Activated T-helper 17 cell treated with anti-CD3 and anti-CD28 coated beads, Interleukin-2, amount 50 U/mL, for 72 hours (primary cell): ENCODE measurements around the gene SPIB. TPM values are rescaled to one million over a fixed set of nuclear protein-coding genes. Genes with fewer than 3 reads are reported as not detected.

Experiments used
- ATAC-seq: fragments of 150-1000 bp; cut with Tn5 transposase; replicated peaks from 2 replicates; pipeline ENCODE4 v1.10.0; 2021; ENCODE audit warnings: mild to moderate bottlenecking, moderate library complexity
- H3K27ac Mint-ChIP-seq: one replicate; pipeline ENCODE4 v1.8.0; 2022; ENCODE audit warnings: mixed read lengths
- H3K27me3 Mint-ChIP-seq: one replicate; pipeline ENCODE4 v1.8.0; 2022; ENCODE audit warnings: mixed read lengths
- H3K36me3 Mint-ChIP-seq: one replicate; pipeline ENCODE4 v1.8.0; 2022; ENCODE audit warnings: low read depth, mild to moderate bottlenecking, mixed read lengths
- H3K4me1 Mint-ChIP-seq: one replicate; pipeline ENCODE4 v1.8.0; 2022; ENCODE audit warnings: mixed read lengths
- H3K4me3 Mint-ChIP-seq: one replicate; pipeline ENCODE4 v1.8.0; 2022; ENCODE audit warnings: mild to moderate bottlenecking, mixed read lengths
- H3K9me3 Mint-ChIP-seq: one replicate; pipeline ENCODE4 v1.8.0; 2022; ENCODE audit warnings: mixed read lengths
- total RNA-seq, 2 donors: library from RNA; stranded (reverse); gene quantifications; one replicate each; pipeline ENCODE4 v1.2.3, GENCODE V29; 2022

The SPIB gene
- total RNA-seq, 2 donors from 2014 or later = 1.9 to 2.4 TPM

DNA sequence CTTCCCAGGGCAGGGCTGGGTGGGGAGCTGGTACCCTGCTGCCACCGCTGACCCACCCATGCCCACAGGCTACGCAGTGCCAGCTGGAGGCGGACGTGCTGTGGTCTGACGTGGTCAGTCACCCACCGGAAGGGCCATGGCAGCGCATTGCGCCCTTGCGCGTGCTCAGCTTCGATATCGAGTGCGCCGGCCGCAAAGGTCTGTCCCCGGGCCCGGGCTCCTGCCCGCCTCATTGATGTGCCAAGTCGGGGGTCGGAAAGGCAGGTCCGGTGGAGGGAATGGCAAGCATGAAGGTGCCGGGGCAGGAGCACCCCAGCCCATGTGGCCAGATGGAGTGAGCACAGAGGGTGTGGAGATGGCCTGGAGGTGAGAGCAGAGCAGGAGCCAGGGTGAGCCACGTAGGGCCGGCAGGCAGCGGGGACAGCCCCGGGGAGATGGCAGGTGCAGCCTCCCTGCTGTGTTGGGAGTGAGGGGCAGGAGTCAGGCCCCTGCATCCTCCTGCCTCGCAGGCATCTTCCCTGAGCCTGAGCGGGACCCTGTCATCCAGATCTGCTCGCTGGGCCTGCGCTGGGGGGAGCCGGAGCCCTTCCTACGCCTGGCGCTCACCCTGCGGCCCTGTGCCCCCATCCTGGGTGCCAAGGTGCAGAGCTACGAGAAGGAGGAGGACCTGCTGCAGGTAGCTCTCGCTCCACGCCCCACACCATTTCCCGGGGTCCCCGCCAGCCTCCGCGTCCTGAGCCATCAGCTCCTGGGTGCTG, 16.0 kb upstream of the SPIB start:
- Mint-ChIP-seq H3K27me3 (no peaks in the 10 kb centered on the region), H3K4me3 (no peak overlapping the region), H3K4me1 (peaks cover 5% of the 10 kb centered on the region), H3K36me3 (peaks cover 65% of the 10 kb centered on the region), H3K27ac (no peak overlapping the region), H3K9me3 (no peaks in the 10 kb centered on the region)
- no peak for ATAC-seq

DNA sequence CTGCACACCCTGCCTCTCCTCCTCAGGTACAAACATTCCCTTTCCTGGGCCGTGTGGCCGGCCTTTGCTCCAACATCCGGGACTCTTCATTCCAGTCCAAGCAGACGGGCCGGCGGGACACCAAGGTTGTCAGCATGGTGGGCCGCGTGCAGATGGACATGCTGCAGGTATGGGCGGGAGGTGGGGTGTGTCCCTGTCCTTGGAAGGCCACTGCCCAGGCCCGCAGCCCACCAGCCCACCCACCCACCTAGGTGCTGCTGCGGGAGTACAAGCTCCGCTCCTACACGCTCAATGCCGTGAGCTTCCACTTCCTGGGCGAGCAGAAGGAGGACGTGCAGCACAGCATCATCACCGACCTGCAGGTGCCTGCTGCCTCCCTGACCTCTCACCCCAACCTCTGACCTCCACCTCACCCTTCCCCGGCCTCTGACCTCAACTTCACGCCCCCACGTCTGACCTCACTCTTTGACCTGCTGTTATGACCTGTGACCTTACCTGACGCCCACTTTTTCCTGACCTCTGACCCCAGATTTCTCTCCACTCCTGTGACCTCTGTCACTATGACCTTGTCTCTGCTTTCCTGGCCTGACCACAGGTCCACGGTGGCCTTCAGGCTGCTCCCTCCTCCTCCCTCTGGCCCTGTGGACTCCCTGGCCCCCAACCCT, 12.4 kb upstream of the SPIB start:
- ATAC-seq = no peak
- Mint-ChIP-seq H3K27ac (no peak overlapping the region), H3K36me3 (peaks cover 60% of the 10 kb centered on the region), H3K4me1 (no peaks in the 10 kb centered on the region), H3K27me3 (no peaks in the 10 kb centered on the region), H3K4me3 (no peak overlapping the region), H3K9me3 (no peaks in the 10 kb centered on the region)

DNA sequence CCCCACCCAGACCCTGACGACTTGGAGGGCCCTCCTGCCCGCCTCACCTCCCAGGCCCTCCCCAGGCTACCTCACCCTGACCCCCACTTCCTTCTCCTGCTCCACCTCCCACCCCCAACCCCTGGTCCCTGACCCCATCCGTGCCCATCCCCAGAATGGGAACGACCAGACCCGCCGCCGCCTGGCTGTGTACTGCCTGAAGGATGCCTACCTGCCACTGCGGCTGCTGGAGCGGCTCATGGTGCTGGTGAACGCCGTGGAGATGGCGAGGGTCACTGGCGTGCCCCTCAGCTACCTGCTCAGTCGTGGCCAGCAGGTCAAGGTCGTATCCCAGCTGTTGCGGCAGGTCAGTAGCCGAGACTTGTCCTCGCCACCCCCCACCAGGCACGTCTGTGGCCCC, 11.9 kb upstream of the SPIB start:
- H3K9me3 Mint-ChIP-seq = no peaks in the 10 kb centered on the region
- H3K36me3 Mint-ChIP-seq = peaks cover 60% of the 10 kb centered on the region
- no peaks in the 10 kb centered on the region for H3K4me1 Mint-ChIP-seq
- no peak overlapping the region for H3K27ac Mint-ChIP-seq
- H3K27me3 Mint-ChIP-seq = no peaks in the 10 kb centered on the region
- no peak overlapping the region for H3K4me3 Mint-ChIP-seq
- no peak for ATAC-seq

DNA sequence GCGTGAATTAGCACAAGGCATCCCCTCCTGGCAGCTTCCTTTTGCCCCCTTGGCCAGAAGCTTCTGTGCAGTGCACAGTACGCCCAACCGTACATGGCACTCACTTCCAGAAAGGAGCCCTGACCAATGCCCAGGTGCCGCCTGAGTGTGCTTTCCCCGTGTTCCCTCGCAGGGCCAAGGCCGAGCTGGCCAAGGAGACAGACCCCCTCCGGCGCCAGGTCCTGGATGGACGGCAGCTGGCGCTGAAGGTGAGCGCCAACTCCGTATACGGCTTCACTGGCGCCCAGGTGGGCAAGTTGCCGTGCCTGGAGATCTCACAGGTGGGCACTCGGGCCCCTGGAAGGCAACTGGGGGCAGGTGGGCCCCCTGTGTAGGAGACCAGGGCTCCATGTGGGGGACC, 9.4 kb upstream of the SPIB start:
- Mint-ChIP-seq H3K4me1 (no peaks in the 10 kb centered on the region), H3K9me3 (no peaks in the 10 kb centered on the region), H3K27me3 (no peaks in the 10 kb centered on the region), H3K27ac (no peak overlapping the region), H3K36me3 (peaks cover 64% of the 10 kb centered on the region), H3K4me3 (no peak overlapping the region)
- no peak for ATAC-seq

DNA sequence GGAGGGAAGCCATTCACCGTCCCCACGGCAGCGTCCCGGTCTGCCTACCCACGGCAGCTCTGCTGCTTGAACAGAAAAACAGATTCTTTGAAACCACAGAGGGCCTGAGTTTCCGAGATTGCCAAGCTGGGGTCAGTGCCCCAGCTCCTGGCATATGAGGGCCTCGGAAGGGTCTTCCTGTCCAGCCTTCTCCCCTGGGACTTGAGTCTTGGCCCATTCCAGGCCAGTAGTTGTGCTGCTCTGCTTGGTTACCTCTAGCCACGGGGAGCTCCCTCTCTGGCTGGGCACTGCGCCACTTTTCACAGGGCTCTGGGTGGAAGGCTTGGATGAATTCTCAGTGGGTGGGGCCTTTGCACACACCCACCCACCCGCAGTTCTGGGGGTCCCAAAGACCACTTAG, 8.6 kb upstream of the SPIB start:
- H3K4me3 Mint-ChIP-seq = no peak overlapping the region
- no peaks in the 10 kb centered on the region for H3K4me1 Mint-ChIP-seq
- H3K9me3 Mint-ChIP-seq = no peaks in the 10 kb centered on the region
- H3K36me3 Mint-ChIP-seq = peaks cover 62% of the 10 kb centered on the region
- H3K27ac Mint-ChIP-seq = no peak overlapping the region
- ATAC-seq = no peak
- no peaks in the 10 kb centered on the region for H3K27me3 Mint-ChIP-seq

DNA sequence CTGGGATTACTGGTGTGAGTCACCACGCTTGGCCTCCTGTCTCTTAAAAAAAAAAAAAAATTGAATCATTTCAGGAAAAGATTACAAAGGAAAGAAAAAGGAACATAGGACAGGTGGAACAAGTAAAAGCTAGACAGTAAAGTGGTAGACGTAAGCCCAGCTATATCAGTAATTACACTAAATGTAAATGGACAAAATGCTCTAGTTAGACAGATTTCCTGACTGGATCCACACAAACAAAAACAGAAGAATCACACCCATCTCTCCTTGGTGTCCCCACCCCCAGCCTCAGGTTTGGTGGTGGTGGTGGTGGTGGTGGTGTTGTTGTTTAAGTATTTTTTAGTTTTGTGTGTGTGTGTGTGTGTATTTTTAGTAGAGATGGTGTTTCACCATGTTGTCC, 6.3 kb upstream of the SPIB start:
- H3K4me3 Mint-ChIP-seq = no peak overlapping the region
- no peaks in the 10 kb centered on the region for H3K4me1 Mint-ChIP-seq
- H3K27ac Mint-ChIP-seq = no peak overlapping the region
- no peaks in the 10 kb centered on the region for H3K27me3 Mint-ChIP-seq
- no peak for ATAC-seq
- H3K9me3 Mint-ChIP-seq = no peaks in the 10 kb centered on the region
- H3K36me3 Mint-ChIP-seq = peaks cover 45% of the 10 kb centered on the region

DNA sequence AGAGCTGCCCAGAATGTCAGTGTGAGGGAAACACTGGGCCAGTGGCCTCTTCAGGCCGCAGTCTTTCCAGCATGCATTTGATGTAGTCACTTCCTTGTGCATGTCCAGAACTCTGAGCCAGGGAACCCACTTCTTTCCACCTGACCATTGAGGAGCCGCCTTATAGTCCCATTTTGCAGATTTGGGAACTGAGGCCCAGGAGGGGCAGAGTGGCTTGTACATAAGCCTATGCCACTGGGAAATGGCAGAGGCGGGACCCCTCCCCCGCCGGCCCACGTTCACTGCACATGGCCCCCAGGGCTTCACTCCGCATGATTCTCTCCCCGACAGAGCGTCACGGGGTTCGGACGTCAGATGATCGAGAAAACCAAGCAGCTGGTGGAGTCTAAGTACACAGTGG, 5.6 kb upstream of the SPIB start:
- H3K9me3 Mint-ChIP-seq = no peaks in the 10 kb centered on the region
- H3K36me3 Mint-ChIP-seq = peaks cover 45% of the 10 kb centered on the region
- no peak overlapping the region for H3K4me3 Mint-ChIP-seq
- no peaks in the 10 kb centered on the region for H3K27me3 Mint-ChIP-seq
- no peak overlapping the region for H3K27ac Mint-ChIP-seq
- no peaks in the 10 kb centered on the region for H3K4me1 Mint-ChIP-seq
- ATAC-seq = no peak

DNA sequence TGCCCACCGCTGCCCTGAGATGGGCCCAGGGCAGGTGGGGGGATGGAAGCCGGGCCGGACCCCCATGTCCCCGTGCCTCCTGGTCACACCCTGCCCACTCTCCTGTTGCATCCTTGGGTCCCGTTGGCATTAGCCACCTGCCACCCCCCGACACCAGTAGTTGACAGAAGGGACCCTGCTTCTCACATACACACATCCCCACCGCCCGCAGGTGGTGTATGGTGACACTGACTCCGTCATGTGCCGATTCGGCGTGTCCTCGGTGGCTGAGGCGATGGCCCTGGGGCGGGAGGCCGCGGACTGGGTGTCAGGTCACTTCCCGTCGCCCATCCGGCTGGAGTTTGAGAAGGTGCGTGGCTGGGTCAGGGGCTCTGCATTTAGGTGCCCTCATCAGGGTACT, 5.2 kb upstream of the SPIB start:
- no peaks in the 10 kb centered on the region for H3K4me1 Mint-ChIP-seq
- H3K27ac Mint-ChIP-seq = no peak overlapping the region
- no peak for ATAC-seq
- peaks cover 44% of the 10 kb centered on the region for H3K36me3 Mint-ChIP-seq
- H3K4me3 Mint-ChIP-seq = no peak overlapping the region
- no peaks in the 10 kb centered on the region for H3K9me3 Mint-ChIP-seq
- peaks cover 2% of the 10 kb centered on the region for H3K27me3 Mint-ChIP-seq

DNA sequence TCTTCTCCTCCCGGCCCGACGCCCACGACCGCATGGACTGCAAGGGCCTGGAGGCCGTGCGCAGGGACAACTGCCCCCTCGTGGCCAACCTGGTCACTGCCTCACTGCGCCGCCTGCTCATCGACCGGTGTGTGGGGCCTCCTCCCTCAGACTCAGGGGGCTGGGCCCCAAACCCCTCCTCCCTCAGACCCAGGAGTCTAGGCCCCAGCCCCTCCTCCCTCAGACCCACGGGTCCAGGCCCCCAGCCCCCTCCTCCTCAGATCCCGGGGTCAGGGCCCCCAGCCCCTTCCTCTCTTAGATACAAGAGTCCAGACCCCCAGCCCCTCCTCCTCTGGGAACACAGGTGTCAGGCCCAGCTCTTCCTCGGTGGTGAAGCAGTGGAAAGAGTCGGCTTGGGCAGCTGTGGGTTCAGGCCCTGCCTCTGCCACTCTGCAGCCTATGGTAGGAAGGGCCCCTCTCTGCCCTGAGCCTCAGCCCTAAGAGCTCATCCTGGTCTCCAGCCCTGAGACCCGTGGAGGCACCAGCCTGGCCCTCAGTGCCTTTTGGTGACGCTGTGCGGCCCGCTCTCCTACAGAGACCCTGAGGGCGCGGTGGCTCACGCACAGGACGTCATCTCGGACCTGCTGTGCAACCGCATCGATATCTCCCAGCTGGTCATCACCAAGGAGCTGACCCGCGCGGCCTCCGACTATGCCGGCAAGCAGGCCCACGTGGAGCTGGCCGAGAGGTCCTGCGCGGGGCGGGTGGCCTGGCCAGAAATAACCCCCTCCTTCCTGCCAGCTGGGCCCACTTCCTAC, 3.7 kb upstream of the SPIB start:
- Mint-ChIP-seq H3K36me3 (peaks cover 49% of the 10 kb centered on the region), H3K4me3 (no peak overlapping the region), H3K27me3 (peaks cover 13% of the 10 kb centered on the region), H3K4me1 (peaks cover 9% of the 10 kb centered on the region), H3K27ac (peak overlapping the region; percentile 36), H3K9me3 (no peaks in the 10 kb centered on the region)
- peak; percentile 85 for ATAC-seq

DNA sequence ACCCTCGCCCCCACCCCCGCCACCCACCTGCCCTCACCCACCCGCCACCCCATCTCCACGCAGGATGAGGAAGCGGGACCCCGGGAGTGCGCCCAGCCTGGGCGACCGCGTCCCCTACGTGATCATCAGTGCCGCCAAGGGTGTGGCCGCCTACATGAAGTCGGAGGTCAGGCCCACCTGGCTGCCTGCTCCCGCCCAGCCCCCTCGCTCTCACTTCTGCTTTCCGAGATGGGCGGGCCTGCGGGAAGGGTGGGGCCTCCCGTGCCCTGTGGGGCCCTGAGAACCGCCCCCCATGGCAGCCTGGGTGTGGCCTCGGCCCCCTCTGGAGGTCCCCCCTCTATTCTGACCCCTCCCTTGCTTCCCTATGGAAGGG, 3.1 kb upstream of the SPIB start:
- no peak for ATAC-seq
- peaks cover 43% of the 10 kb centered on the region for H3K36me3 Mint-ChIP-seq
- peaks cover 16% of the 10 kb centered on the region for H3K27me3 Mint-ChIP-seq
- H3K4me1 Mint-ChIP-seq = peaks cover 11% of the 10 kb centered on the region
- no peak overlapping the region for H3K4me3 Mint-ChIP-seq
- no peaks in the 10 kb centered on the region for H3K9me3 Mint-ChIP-seq
- no peak overlapping the region for H3K27ac Mint-ChIP-seq

DNA sequence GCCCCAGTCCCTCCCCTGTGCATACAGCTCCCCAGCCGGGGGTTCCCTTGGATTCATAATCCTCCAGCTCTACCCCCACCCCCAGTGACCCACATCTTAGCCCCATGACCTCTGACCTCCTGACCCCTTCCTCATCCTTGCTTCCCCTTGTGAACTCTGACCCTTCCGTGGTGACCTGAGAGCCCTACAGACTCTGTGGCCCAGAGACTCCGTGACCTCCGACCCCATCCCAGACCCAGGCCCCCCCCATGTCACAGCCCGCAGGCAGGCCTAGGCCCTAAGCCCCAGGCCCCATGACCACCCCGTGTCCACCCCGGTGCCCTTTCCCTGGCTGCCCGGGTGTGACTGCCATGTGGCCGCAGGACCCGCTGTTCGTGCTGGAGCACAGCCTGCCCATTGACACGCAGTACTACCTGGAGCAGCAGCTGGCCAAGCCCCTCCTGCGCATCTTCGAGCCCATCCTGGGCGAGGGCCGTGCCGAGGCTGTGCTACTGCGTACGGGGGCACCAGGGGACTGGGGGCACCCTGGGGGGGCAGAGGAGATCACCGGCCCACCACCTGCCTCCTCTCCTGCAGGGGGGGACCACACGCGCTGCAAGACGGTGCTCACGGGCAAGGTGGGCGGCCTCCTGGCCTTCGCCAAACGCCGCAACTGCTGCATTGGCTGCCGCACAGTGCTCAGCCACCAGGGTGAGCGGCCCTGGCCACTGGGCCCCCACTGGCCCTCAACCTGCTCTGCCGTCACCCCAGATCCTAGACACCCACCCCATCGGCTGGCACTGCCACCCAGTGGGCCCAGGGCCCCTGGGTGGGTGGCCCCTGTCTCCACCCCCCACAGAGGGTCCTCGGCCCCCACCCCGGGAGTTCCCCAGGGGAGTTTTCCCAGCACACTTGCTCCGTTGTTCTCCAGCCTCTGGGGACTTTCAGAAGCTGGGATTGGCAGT, 2.4 kb upstream of the SPIB start:
- Mint-ChIP-seq H3K27me3 (peaks cover 19% of the 10 kb centered on the region), H3K36me3 (peaks cover 41% of the 10 kb centered on the region), H3K4me1 (peaks cover 11% of the 10 kb centered on the region), H3K27ac (no peak overlapping the region), H3K9me3 (no peaks in the 10 kb centered on the region), H3K4me3 (no peak overlapping the region)
- no peak for ATAC-seq

DNA sequence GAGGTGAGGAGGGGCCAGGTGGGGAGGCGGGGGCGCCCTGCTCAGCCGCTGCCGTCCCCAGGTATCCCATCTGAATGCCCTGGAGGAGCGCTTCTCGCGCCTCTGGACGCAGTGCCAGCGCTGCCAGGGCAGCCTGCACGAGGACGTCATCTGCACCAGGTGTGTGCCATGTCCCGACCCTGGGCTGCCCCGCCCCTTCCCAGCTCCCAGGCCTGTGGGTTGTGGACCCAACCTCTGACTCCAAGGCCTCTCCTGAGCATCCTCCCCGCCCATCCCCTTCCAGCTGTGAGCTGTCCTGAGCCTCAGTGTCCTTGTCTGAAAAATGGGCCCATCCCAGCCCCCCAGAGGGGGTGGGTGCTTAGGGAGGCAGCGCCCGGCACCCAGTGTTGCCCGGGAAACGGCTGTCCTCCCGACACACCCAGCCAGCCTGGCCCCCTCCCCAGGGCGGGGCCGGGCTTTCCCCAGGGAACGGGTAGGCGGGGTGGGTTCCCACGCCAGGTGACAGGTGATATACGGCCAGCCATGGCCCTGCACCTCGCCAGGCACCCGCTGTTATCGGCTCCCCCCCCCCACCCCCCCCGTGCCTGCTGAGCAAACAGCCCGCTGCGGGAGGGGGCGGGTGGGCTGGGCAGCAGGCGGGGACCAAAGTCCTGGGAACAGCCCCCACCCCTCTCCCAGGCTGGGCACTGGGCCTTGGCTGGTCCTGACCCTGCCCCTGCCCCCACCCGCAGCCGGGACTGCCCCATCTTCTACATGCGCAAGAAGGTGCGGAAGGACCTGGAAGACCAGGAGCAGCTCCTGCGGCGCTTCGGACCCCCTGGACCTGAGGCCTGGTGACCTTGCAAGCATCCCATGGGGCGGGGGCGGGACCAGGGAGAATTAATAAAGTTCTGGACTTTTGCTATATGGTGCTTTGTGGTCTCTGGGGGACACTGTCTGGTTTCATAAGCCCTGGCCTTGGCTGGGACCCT, 1.3 kb upstream of the SPIB start:
- H3K27ac Mint-ChIP-seq = no peak overlapping the region
- H3K4me1 Mint-ChIP-seq = peaks cover 11% of the 10 kb centered on the region
- peaks cover 24% of the 10 kb centered on the region for H3K27me3 Mint-ChIP-seq
- no peaks in the 10 kb centered on the region for H3K9me3 Mint-ChIP-seq
- H3K36me3 Mint-ChIP-seq = peaks cover 37% of the 10 kb centered on the region
- no peak overlapping the region for H3K4me3 Mint-ChIP-seq
- no peak for ATAC-seq

DNA sequence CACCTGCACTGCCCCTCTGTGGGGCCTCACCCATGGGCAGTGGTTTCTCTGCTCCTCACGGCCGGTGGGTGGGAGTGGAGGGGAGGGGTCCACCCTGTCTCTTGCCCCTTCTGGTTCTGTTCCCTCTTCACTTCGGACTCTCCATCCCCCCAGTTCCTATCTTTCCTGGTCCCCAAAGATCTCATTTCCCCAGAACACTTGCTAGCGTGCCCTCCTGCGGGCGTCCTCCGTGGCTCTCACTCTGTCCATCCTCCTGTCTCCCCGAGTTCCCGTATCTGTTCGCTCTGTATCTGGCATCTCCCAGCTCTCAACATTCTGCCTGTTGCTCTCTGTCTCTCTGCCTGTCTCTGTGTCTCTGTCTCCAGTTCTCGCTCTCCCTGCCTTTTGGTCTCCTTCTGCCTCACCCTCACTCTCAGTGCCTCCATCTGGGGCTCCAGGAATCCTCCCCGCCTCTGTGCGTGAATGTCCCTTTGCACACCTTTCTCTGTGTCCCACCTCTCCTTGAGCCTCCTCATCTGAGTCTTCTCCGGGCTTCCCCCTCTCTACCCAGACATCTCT, 363 bp downstream of the SPIB start:
- H3K4me1 Mint-ChIP-seq = peaks cover 11% of the 10 kb centered on the region

More for the DNA sequence above, 363 bp downstream of the SPIB start:
- H3K36me3 Mint-ChIP-seq = peaks cover 24% of the 10 kb centered on the region
- ATAC-seq = no peak
- no peak overlapping the region for H3K4me3 Mint-ChIP-seq
- no peaks in the 10 kb centered on the region for H3K9me3 Mint-ChIP-seq
- peaks cover 24% of the 10 kb centered on the region for H3K27me3 Mint-ChIP-seq
- H3K27ac Mint-ChIP-seq = no peak overlapping the region
